ENCODE data around the gene IMPG2. TPM values are rescaled to one million over a fixed set of nuclear protein-coding genes. Genes with fewer than 3 reads are reported as not detected.
A peak's percentile ranks its signal among the peaks of the same experiment; 100 is the strongest.

IMPG2 gene
- total and polyA plus RNA-seq, 2 experiments from 2014 or later = 0.12 to 0.33 TPM

GRCh38 chr3:101216710-101217465 is 103.5 kb downstream of the IMPG2 start:
- H3K4me3 ChIP-seq = no peak overlapping the region
- no peaks in the 10 kb centered on the region for H3K4me1 ChIP-seq (ENCODE audit: low read depth)
- H3K9me3 ChIP-seq (ENCODE audit: low read depth) = no peaks in the 10 kb centered on the region
- TF ChIP-seq, protein P1, sequence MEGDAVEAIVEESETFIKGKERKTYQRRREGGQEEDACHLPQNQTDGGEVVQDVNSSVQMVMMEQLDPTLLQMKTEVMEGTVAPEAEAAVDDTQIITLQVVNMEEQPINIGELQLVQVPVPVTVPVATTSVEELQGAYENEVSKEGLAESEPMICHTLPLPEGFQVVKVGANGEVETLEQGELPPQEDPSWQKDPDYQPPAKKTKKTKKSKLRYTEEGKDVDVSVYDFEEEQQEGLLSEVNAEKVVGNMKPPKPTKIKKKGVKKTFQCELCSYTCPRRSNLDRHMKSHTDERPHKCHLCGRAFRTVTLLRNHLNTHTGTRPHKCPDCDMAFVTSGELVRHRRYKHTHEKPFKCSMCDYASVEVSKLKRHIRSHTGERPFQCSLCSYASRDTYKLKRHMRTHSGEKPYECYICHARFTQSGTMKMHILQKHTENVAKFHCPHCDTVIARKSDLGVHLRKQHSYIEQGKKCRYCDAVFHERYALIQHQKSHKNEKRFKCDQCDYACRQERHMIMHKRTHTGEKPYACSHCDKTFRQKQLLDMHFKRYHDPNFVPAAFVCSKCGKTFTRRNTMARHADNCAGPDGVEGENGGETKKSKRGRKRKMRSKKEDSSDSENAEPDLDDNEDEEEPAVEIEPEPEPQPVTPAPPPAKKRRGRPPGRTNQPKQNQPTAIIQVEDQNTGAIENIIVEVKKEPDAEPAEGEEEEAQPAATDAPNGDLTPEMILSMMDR (IDR thresholded peaks at IDR 0.05; ENCODE audit: low read depth, low read length) = no peak
- no peak overlapping the region for H3K27ac ChIP-seq
- no peaks in the 10 kb centered on the region for H3K27me3 ChIP-seq
- H3K36me3 ChIP-seq = no peaks in the 10 kb centered on the region
- peak in 1 of 2 donors; percentile 43 for DNase-seq (ENCODE audit: low read depth in 1 of 2, low spot score in 1 of 2)

GRCh38 chr3:101212730-101213129 is 107.6 kb downstream of the IMPG2 start:
- Histone ChIP-seq H3K9me3 (ENCODE audit: low read depth) (no peaks in the 10 kb centered on the region), H3K27me3 (no peaks in the 10 kb centered on the region), H3K4me1 (ENCODE audit: low read depth) (no peaks in the 10 kb centered on the region), H3K36me3 (no peaks in the 10 kb centered on the region), H3K27ac (no peak overlapping the region), H3K4me3 (no peak overlapping the region)
- DNase-seq (ENCODE audit: low read depth in 1 of 2, low spot score in 1 of 2) = no peak
- TF ChIP-seq, protein P1 (IDR thresholded peaks at IDR 0.05; ENCODE audit: low read depth, low read length) = no peak

- no peak for DNase-seq (ENCODE audit: low read depth in 1 of 2, low spot score in 1 of 2)
- no peak overlapping the region for H3K27ac ChIP-seq
- H3K27me3 ChIP-seq = no peaks in the 10 kb centered on the region
- no peaks in the 10 kb centered on the region for H3K9me3 ChIP-seq (ENCODE audit: low read depth)
- TF ChIP-seq, protein P1 (IDR thresholded peaks at IDR 0.05; ENCODE audit: low read depth, low read length) = no peak
- no peaks in the 10 kb centered on the region for H3K36me3 ChIP-seq
- no peaks in the 10 kb centered on the region for H3K4me1 ChIP-seq (ENCODE audit: low read depth)
- no peak overlapping the region for H3K4me3 ChIP-seq
Measured at GRCh38 chr3:101204246-101204645, 116.1 kb downstream of the IMPG2 start.

DNA sequence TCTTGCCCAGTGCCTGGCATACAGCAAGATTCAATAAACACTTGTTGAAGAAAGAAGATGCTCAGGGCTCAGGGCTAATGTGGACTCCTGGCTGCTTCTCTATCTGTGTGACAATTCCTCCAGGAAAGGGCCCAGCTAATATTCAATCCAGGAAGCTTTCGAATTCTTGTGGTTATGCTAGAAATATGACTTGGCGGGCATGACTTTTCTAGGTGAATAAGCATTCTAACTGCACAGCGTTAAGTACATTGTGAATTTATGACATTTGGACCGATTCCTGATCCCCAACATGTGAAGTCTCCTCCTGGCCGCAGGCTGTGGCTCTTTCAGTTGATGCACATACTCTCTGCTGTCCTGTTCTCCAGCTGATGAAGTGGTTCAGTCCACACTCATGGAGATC is 117.0 kb downstream of the IMPG2 start:
- no peaks in the 10 kb centered on the region for H3K4me1 ChIP-seq (ENCODE audit: low read depth)
- TF ChIP-seq, protein P1 (IDR thresholded peaks at IDR 0.05; ENCODE audit: low read depth, low read length) = no peak
- no peaks in the 10 kb centered on the region for H3K27me3 ChIP-seq
- DNase-seq (ENCODE audit: low read depth in 1 of 2, low spot score in 1 of 2) = peak in 1 of 2 donors; percentile 29
- H3K9me3 ChIP-seq (ENCODE audit: low read depth) = no peaks in the 10 kb centered on the region
- no peak overlapping the region for H3K27ac ChIP-seq
- no peak overlapping the region for H3K4me3 ChIP-seq
- no peaks in the 10 kb centered on the region for H3K36me3 ChIP-seq

- Histone ChIP-seq H3K36me3 (no peaks in the 10 kb centered on the region), H3K27me3 (no peaks in the 10 kb centered on the region)
- DNase-seq (ENCODE audit: low read depth in 1 of 2, low spot score in 1 of 2) = no peak
Measured at GRCh38 chr3:101202640-101203039, 117.7 kb downstream of the IMPG2 start.

More at GRCh38 chr3:101202640-101203039, 117.7 kb downstream of the IMPG2 start:
- H3K9me3 ChIP-seq (ENCODE audit: low read depth) = no peaks in the 10 kb centered on the region
- no peak overlapping the region for H3K27ac ChIP-seq
- H3K4me3 ChIP-seq = no peak overlapping the region
- no peaks in the 10 kb centered on the region for H3K4me1 ChIP-seq (ENCODE audit: low read depth)
- TF ChIP-seq, protein P1 (IDR thresholded peaks at IDR 0.05; ENCODE audit: low read depth, low read length) = no peak

Data from cardiac muscle cell (in vitro differentiated cells and primary cell).